WTC11 (cell line): ENCODE measurements around the gene TRAF3IP3. TPM values are rescaled to one million over a fixed set of nuclear protein-coding genes. Genes with fewer than 3 reads are reported as not detected.

Source experiments
- CBFB ChIP-seq: sonication (generic); formaldehyde crosslinking; IDR thresholded peaks from 2 replicates; pipeline ENCODE4 v1.8.1; 2022; ENCODE audit warnings: mild to moderate bottlenecking, low read depth, missing genetic modification reagents
- CDX4 ChIP-seq: fragments of 250-450 bp; sonication (Bioruptor Pico); IDR thresholded peaks from 2 replicates; pipeline ENCODE4 v1.9.0; 2021; ENCODE audit warnings: moderate library complexity, mild to moderate bottlenecking, inconsistent platforms, borderline replicate concordance
- CREM ChIP-seq: sonication (generic); formaldehyde crosslinking; IDR thresholded peaks from 2 replicates; pipeline ENCODE4 v1.8.1; 2022; ENCODE audit warnings: mild to moderate bottlenecking, missing genetic modification reagents, moderate library complexity
- CTCF ChIP-seq: fragments of 200-600 bp; IDR thresholded peaks from 2 replicates; pipeline ENCODE4 v1.8.0; 2022; ENCODE audit warnings: antibody characterized with exemption
- ETV6 ChIP-seq: sonication (generic); formaldehyde crosslinking; IDR thresholded peaks from 2 replicates; pipeline ENCODE4 v1.8.1; 2022; ENCODE audit warnings: mild to moderate bottlenecking, missing genetic modification reagents
- FOXJ3 ChIP-seq: sonication (generic); formaldehyde crosslinking; IDR thresholded peaks from 2 replicates; pipeline ENCODE4 v1.9.0; 2021; ENCODE audit warnings: missing genetic modification reagents, mild to moderate bottlenecking, borderline replicate concordance
- GABPB1 ChIP-seq: sonication (generic); formaldehyde crosslinking; IDR thresholded peaks from 2 replicates; pipeline ENCODE4 v1.8.1; 2023; ENCODE audit warnings: mild to moderate bottlenecking, missing genetic modification reagents
- GTF2I ChIP-seq: fragments of 250-450 bp; sonication (Bioruptor Pico); conservative IDR thresholded peaks from 2 replicates; pipeline ENCODE4 v1.4.0; 2021; ENCODE audit warnings: mild to moderate bottlenecking
- IRF2 ChIP-seq: sonication (generic); formaldehyde crosslinking; IDR thresholded peaks from 2 replicates; pipeline ENCODE4 v1.8.0; 2022; ENCODE audit warnings: low read depth, missing genetic modification reagents, borderline replicate concordance
- JAZF1 ChIP-seq: fragments of 250-450 bp; sonication (Bioruptor Pico); IDR thresholded peaks from 2 replicates; pipeline ENCODE4 v1.9.0; 2021; ENCODE audit warnings: moderate library complexity, mild to moderate bottlenecking, inconsistent platforms
- MXD4 ChIP-seq: fragments of 250-450 bp; sonication (Bioruptor Pico); IDR thresholded peaks from 2 replicates; pipeline ENCODE4 v1.8.0; 2021; ENCODE audit warnings: mild to moderate bottlenecking, moderate library complexity, borderline replicate concordance
- OVOL2 ChIP-seq: fragments of 250-450 bp; sonication (Bioruptor Pico); IDR thresholded peaks from 2 replicates; pipeline ENCODE4 v1.9.0; 2021; ENCODE audit warnings: mild to moderate bottlenecking, borderline replicate concordance
- SMAD3 ChIP-seq: sonication (generic); formaldehyde crosslinking; IDR thresholded peaks from 2 replicates; pipeline ENCODE4 v1.8.0; 2022; ENCODE audit warnings: missing genetic modification reagents, mild to moderate bottlenecking, borderline replicate concordance
- SP1 ChIP-seq: sonication (generic); formaldehyde crosslinking; conservative IDR thresholded peaks from 2 replicates; pipeline ENCODE4 v1.8.1; 2022; ENCODE audit warnings: missing genetic modification reagents
- USF1 ChIP-seq: sonication (generic); formaldehyde crosslinking; IDR thresholded peaks from 2 replicates; pipeline ENCODE4 v1.8.0; 2022; ENCODE audit warnings: mild to moderate bottlenecking, missing genetic modification reagents
- ZNF121 ChIP-seq: sonication (generic); formaldehyde crosslinking; IDR thresholded peaks from 2 replicates; pipeline ENCODE4 v1.8.0; 2023; ENCODE audit warnings: missing genetic modification reagents
- ZNF416 ChIP-seq: fragments of 250-450 bp; sonication (Bioruptor Pico); IDR thresholded peaks from 2 replicates; pipeline ENCODE4 v1.9.0; 2021; ENCODE audit warnings: mild to moderate bottlenecking, inconsistent platforms
- total RNA-seq: library from RNA; stranded (reverse); gene quantifications from 3 replicates; pipeline ENCODE4 v1.2.3, GENCODE V29; 2021
- TF ChIP-seq, protein P1 (sequence below): sonication (generic); formaldehyde crosslinking; IDR thresholded peaks from 2 replicates; pipeline ENCODE4 v1.8.1; 2022; ENCODE audit warnings: low read depth, mild to moderate bottlenecking, moderate library complexity, missing genetic modification reagents, borderline replicate concordance
- TF ChIP-seq, protein P2 (sequence below): sonication (generic); formaldehyde crosslinking; IDR thresholded peaks from 2 replicates; pipeline ENCODE4 v1.8.0; 2023; ENCODE audit warnings: missing genetic modification reagents, mild to moderate bottlenecking, borderline replicate concordance
- TF ChIP-seq, protein P3 (sequence below): sonication (generic); formaldehyde crosslinking; IDR thresholded peaks from 2 replicates; pipeline ENCODE4 v1.8.1; 2023; ENCODE audit warnings: mild to moderate bottlenecking, missing genetic modification reagents
- TF ChIP-seq, protein P4 (sequence below): sonication (generic); formaldehyde crosslinking; IDR thresholded peaks from 2 replicates; pipeline ENCODE4 v1.8.0; 2023; ENCODE audit warnings: missing genetic modification reagents

TRAF3IP3 gene
- total RNA-seq, 1 experiment from 2014 or later: 0.74 TPM

GRCh38 chr1:209747580-209748262 is 8.1 kb upstream of the TRAF3IP3 start (continued):
- TF ChIP-seq, protein P1, sequence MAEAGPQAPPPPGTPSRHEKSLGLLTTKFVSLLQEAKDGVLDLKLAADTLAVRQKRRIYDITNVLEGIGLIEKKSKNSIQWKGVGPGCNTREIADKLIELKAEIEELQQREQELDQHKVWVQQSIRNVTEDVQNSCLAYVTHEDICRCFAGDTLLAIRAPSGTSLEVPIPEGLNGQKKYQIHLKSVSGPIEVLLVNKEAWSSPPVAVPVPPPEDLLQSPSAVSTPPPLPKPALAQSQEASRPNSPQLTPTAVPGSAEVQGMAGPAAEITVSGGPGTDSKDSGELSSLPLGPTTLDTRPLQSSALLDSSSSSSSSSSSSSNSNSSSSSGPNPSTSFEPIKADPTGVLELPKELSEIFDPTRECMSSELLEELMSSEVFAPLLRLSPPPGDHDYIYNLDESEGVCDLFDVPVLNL (CRISPR knock-in tag): no peak
- no peak for TF ChIP-seq JAZF1
- no peak for TF ChIP-seq SMAD3 (CRISPR knock-in tag)
- TF ChIP-seq GABPB1: peak; percentile 78
- no peak for TF ChIP-seq ZNF416 (CRISPR knock-in tag)
- peak; percentile 72; the same call in 1 of the 2 replicates for TF ChIP-seq ETV6 (CRISPR knock-in tag)
- TF ChIP-seq, protein P2, sequence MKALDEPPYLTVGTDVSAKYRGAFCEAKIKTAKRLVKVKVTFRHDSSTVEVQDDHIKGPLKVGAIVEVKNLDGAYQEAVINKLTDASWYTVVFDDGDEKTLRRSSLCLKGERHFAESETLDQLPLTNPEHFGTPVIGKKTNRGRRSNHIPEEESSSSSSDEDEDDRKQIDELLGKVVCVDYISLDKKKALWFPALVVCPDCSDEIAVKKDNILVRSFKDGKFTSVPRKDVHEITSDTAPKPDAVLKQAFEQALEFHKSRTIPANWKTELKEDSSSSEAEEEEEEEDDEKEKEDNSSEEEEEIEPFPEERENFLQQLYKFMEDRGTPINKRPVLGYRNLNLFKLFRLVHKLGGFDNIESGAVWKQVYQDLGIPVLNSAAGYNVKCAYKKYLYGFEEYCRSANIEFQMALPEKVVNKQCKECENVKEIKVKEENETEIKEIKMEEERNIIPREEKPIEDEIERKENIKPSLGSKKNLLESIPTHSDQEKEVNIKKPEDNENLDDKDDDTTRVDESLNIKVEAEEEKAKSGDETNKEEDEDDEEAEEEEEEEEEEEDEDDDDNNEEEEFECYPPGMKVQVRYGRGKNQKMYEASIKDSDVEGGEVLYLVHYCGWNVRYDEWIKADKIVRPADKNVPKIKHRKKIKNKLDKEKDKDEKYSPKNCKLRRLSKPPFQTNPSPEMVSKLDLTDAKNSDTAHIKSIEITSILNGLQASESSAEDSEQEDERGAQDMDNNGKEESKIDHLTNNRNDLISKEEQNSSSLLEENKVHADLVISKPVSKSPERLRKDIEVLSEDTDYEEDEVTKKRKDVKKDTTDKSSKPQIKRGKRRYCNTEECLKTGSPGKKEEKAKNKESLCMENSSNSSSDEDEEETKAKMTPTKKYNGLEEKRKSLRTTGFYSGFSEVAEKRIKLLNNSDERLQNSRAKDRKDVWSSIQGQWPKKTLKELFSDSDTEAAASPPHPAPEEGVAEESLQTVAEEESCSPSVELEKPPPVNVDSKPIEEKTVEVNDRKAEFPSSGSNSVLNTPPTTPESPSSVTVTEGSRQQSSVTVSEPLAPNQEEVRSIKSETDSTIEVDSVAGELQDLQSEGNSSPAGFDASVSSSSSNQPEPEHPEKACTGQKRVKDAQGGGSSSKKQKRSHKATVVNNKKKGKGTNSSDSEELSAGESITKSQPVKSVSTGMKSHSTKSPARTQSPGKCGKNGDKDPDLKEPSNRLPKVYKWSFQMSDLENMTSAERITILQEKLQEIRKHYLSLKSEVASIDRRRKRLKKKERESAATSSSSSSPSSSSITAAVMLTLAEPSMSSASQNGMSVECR (CRISPR knock-in tag): no peak
- TF ChIP-seq, protein P3, sequence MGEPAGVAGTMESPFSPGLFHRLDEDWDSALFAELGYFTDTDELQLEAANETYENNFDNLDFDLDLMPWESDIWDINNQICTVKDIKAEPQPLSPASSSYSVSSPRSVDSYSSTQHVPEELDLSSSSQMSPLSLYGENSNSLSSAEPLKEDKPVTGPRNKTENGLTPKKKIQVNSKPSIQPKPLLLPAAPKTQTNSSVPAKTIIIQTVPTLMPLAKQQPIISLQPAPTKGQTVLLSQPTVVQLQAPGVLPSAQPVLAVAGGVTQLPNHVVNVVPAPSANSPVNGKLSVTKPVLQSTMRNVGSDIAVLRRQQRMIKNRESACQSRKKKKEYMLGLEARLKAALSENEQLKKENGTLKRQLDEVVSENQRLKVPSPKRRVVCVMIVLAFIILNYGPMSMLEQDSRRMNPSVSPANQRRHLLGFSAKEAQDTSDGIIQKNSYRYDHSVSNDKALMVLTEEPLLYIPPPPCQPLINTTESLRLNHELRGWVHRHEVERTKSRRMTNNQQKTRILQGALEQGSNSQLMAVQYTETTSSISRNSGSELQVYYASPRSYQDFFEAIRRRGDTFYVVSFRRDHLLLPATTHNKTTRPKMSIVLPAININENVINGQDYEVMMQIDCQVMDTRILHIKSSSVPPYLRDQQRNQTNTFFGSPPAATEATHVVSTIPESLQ: no peak
- peak; percentile 78; the same call in 1 of the 2 replicates for TF ChIP-seq CREM
- TF ChIP-seq MXD4: no peak
- TF ChIP-seq ZNF121 (CRISPR knock-in tag): no peak
- no peak for TF ChIP-seq CBFB (CRISPR knock-in tag)
- TF ChIP-seq GTF2I (CRISPR knock-in tag): no peak
- TF ChIP-seq CDX4: no peak
- no peak for TF ChIP-seq OVOL2
- TF ChIP-seq FOXJ3: no peak
- TF ChIP-seq IRF2 (CRISPR knock-in tag): no peak
- 0 out of 2 replicates have a peak, but pooled peaks have one; percentile 55 for TF ChIP-seq SP1
- TF ChIP-seq, protein P4, sequence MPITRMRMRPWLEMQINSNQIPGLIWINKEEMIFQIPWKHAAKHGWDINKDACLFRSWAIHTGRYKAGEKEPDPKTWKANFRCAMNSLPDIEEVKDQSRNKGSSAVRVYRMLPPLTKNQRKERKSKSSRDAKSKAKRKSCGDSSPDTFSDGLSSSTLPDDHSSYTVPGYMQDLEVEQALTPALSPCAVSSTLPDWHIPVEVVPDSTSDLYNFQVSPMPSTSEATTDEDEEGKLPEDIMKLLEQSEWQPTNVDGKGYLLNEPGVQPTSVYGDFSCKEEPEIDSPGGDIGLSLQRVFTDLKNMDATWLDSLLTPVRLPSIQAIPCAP (CRISPR knock-in tag): no peak
- no peak for TF ChIP-seq USF1 (CRISPR knock-in tag)
- peak; percentile 96 for TF ChIP-seq CTCF
